Activated naive CD4-positive, alpha-beta T cell treated with anti-CD3 and anti-CD28 coated beads for 36 hours (primary cell): ENCODE measurements around the gene SNAP25. TPM values are rescaled to one million over a fixed set of nuclear protein-coding genes. Genes with fewer than 3 reads are reported as not detected.

Experiments used
- CTCF ChIA-PET: fragments of 350-600 bp; sonication (Branson Sonifier 250); formaldehyde crosslinking; loops from one replicate; lab custom pipeline; 2021; ENCODE audit warnings: antibody characterized with exemption; lab: Charles Lee
- DNase-seq: peaks from one replicate; pipeline ENCODE4 v3.0.0-alpha.2; 2020
- H3K27ac Mint-ChIP-seq: one replicate; pipeline ENCODE4 v1.8.0; 2021; ENCODE audit warnings: mild to moderate bottlenecking, mixed read lengths
- H3K27me3 Mint-ChIP-seq: one replicate; pipeline ENCODE4 v1.8.0; 2021; ENCODE audit warnings: low read depth, mixed read lengths
- H3K36me3 Mint-ChIP-seq: one replicate; pipeline ENCODE4 v1.8.0; 2021; ENCODE audit warnings: low read depth, mixed read lengths
- H3K4me1 Mint-ChIP-seq: one replicate; pipeline ENCODE4 v1.8.0; 2021; ENCODE audit warnings: low read depth, mixed read lengths
- H3K4me3 Mint-ChIP-seq: one replicate; pipeline ENCODE4 v1.8.0; 2021; ENCODE audit warnings: mild to moderate bottlenecking, moderate library complexity, mixed read lengths
- H3K9me3 Mint-ChIP-seq: one replicate; pipeline ENCODE4 v1.8.0; 2021; ENCODE audit warnings: mixed read lengths
- intact Hi-C: fragments of 100-400 bp; cut with micrococcal nuclease; formaldehyde crosslinking; loops from one replicate; pipeline ENCODE4 v1.15.1; 2023
- total RNA-seq, 2 experiments: library from RNA; stranded (reverse); gene quantifications; one replicate each; pipeline ENCODE4 v1.2.3, GENCODE V29; 2021

SNAP25 gene
- not detected for total RNA-seq

GRCh38 chr20:10218536-10219451 lies at the start of gene SNAP25:
Gene SNAP25 (plus strand): TSS chr20:10218830. CDS start chr20:10275492, 56,662 bp downstream.
- Mint-ChIP-seq H3K27ac (no peak within 1 kb of the TSS), H3K36me3 (peaks cover 3% of the 10 kb centered on the region), H3K4me1 (peaks cover 13% of the 10 kb centered on the region), H3K9me3 (peaks cover 3% of the 10 kb centered on the region), H3K27me3 (peaks cover 43% of the 10 kb centered on the region), H3K4me3 (peak within 1 kb of the TSS; percentile 56)
- CTCF ChIA-PET, result no interaction called here
- intact Hi-C loops, result loop anchor here (2.0 to 10.0 kb wide), 4 partner anchors 46 to 244 kb away; partner anchors contain the start of genes MKKS and SLX4IP
- peak; percentile 52 for DNase-seq

GRCh38 chr20:10169752-10170151 lies 48.9 kb upstream of the SNAP25 start:
- Mint-ChIP-seq H3K4me1 (peaks cover 3% of the 10 kb centered on the region), H3K4me3 (no peak overlapping the region), H3K27ac (no peak overlapping the region), H3K36me3 (no peaks in the 10 kb centered on the region), H3K27me3 (peaks cover 32% of the 10 kb centered on the region), H3K9me3 (no peaks in the 10 kb centered on the region)
- CTCF ChIA-PET, result no interaction called here
- no peak for DNase-seq
- intact Hi-C loops, result no loop called here

DNA sequence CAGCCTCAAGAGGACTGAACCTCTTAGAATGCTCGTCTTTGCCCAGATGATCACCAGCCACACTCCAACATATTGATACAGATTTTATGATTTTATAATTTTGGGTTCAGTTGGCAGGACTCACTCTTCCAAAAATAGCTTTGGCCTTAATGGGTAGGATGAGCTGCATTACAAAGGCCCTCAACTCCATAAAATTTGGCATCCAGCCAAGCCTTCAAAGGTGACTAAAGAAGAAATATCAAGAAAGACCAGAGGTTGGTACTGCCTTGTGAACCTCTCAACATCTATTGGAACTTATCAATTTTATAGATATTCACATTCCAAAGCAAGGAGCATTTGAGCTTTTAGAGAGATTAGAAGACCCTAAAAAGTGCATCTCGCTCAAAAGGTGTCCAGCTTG lies 48.4 kb upstream of the SNAP25 start:
- Mint-ChIP-seq H3K4me3 (no peak overlapping the region), H3K27me3 (peaks cover 32% of the 10 kb centered on the region), H3K27ac (no peak overlapping the region), H3K36me3 (no peaks in the 10 kb centered on the region), H3K9me3 (no peaks in the 10 kb centered on the region), H3K4me1 (peaks cover 3% of the 10 kb centered on the region)
- DNase-seq, result no peak
- CTCF ChIA-PET, result no interaction called here
- intact Hi-C loops, result no loop called here

GRCh38 chr20:10171864-10172751 lies 46.5 kb upstream of the SNAP25 start:
- Mint-ChIP-seq H3K4me3 (peak overlapping the region; percentile 30), H3K9me3 (no peaks in the 10 kb centered on the region), H3K4me1 (peaks cover 3% of the 10 kb centered on the region), H3K27me3 (peaks cover 34% of the 10 kb centered on the region), H3K27ac (no peak overlapping the region), H3K36me3 (no peaks in the 10 kb centered on the region)
- DNase-seq, result peak; percentile 43
- intact Hi-C loops, result loop anchor here (2.0 kb wide), 1 partner anchor 47 kb away; the partner anchor contains the start of gene SNAP25
- CTCF ChIA-PET, result interaction anchor here (0.9 kb wide), 1 partner anchor 55 kb away, joined by 4 read pairs; no protein-coding TSS in a partner anchor

- no peak for DNase-seq
- no peak overlapping the region for H3K4me3 Mint-ChIP-seq
- no peak overlapping the region for H3K27ac Mint-ChIP-seq
- intact Hi-C loops, result loop anchor here (2.0 kb wide), 1 partner anchor 46 kb away; the partner anchor contains the start of gene SNAP25
- CTCF ChIA-PET, result interaction anchor here (0.9 kb wide), 1 partner anchor 54 kb away, joined by 4 read pairs; no protein-coding TSS in a partner anchor
- peaks cover 3% of the 10 kb centered on the region for H3K4me1 Mint-ChIP-seq
- H3K36me3 Mint-ChIP-seq, result no peaks in the 10 kb centered on the region
- H3K27me3 Mint-ChIP-seq, result peaks cover 37% of the 10 kb centered on the region
- H3K9me3 Mint-ChIP-seq, result no peaks in the 10 kb centered on the region
These were observed 45.5 kb upstream of the SNAP25 start for GRCh38 chr20:10172998-10173655.

DNA sequence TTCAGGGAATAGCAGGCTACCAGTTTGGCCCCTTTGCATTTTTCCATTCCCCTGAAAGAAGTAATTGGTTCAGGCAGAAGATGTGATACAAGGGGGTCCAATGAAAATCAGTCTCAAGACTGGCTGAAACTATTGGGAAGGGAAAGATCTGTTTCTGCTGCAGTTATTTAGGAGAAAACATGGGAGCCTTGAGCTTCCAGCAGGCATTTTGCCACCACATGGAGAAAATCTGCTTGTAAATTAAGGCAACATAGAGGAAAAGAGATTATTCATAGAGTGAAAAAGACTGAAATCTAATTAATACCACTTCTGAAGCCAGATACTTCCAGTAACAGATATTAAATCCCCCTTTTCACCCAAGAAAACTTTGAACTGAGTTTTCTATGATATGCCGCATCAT lies 44.2 kb upstream of the SNAP25 start:
- peaks cover 3% of the 10 kb centered on the region for H3K4me1 Mint-ChIP-seq
- no peaks in the 10 kb centered on the region for H3K9me3 Mint-ChIP-seq
- H3K4me3 Mint-ChIP-seq, result no peak overlapping the region
- H3K27ac Mint-ChIP-seq, result no peak overlapping the region
- DNase-seq, result no peak
- intact Hi-C loops, result no loop called here
- H3K27me3 Mint-ChIP-seq, result peaks cover 37% of the 10 kb centered on the region
- no peaks in the 10 kb centered on the region for H3K36me3 Mint-ChIP-seq
- CTCF ChIA-PET, result no interaction called here

DNA sequence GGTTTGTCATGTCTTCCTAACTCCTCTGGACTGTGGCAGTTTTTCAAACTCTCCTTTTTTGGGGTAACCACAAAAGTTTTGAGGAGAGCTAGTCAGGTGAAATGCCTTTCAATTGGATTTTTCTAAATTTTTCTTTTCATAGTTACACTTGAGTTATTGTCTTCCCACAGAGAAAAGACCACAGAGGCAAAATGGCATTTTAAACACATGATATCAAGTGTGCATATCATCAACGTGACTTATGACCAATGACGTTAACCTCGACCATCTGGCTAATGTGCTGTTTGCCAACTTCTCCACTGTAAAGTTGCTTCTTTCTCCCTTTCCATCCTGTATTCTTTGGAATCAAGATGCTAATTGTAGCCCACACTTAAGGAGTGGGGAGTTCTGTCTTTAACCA lies 41.3 kb upstream of the SNAP25 start:
- intact Hi-C loops, result no loop called here
- Mint-ChIP-seq H3K27ac (no peak overlapping the region), H3K4me1 (peaks cover 3% of the 10 kb centered on the region), H3K4me3 (no peak overlapping the region), H3K36me3 (no peaks in the 10 kb centered on the region), H3K9me3 (no peaks in the 10 kb centered on the region), H3K27me3 (peaks cover 17% of the 10 kb centered on the region)
- CTCF ChIA-PET, result no interaction called here
- no peak for DNase-seq

GRCh38 chr20:10178091-10178490 lies 40.5 kb upstream of the SNAP25 start:
- Mint-ChIP-seq H3K27ac (no peak overlapping the region), H3K36me3 (no peaks in the 10 kb centered on the region), H3K9me3 (no peaks in the 10 kb centered on the region), H3K27me3 (peaks cover 12% of the 10 kb centered on the region), H3K4me3 (no peak overlapping the region), H3K4me1 (no peaks in the 10 kb centered on the region)
- no peak for DNase-seq
- intact Hi-C loops, result no loop called here
- CTCF ChIA-PET, result no interaction called here

DNA sequence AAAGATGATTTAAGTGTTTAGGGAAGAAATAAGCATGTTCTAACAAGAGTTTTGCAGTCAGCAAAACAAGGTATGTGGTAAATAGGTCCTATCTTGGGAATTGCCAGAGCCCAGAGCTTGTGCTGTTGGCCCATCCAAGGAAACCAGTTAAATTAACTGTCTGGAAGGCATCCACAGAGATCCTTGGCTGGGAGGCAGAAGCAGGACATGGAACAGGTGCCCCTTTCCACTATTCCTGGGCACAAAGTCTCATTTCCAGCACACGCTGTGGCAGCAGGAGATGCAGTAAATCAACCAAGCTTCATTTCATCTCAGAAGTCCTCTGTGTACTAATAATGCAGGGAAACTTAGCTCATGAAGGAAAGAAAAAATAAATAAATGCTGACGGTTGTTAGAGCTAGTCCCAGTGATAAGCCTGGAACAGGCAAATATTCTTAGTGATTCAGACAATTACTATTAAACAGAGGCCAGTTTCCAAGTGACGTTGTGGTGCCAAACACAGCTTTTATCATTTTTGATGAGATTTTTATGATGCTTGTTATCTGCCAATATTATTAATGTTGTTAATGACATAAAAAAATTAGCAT lies 39.8 kb upstream of the SNAP25 start:
- no peak overlapping the region for H3K27ac Mint-ChIP-seq
- CTCF ChIA-PET, result interaction anchor here (0.6 kb wide), 1 partner anchor 59 kb away, joined by 3 read pairs; no protein-coding TSS in a partner anchor
- DNase-seq, result no peak
- no peaks in the 10 kb centered on the region for H3K9me3 Mint-ChIP-seq
- intact Hi-C loops, result no loop called here
- no peak overlapping the region for H3K4me3 Mint-ChIP-seq
- H3K27me3 Mint-ChIP-seq, result peaks cover 10% of the 10 kb centered on the region
- no peaks in the 10 kb centered on the region for H3K36me3 Mint-ChIP-seq
- H3K4me1 Mint-ChIP-seq, result no peaks in the 10 kb centered on the region

GRCh38 chr20:10179574-10180298 lies 38.9 kb upstream of the SNAP25 start:
- Mint-ChIP-seq H3K9me3 (no peaks in the 10 kb centered on the region), H3K27ac (no peak overlapping the region), H3K4me3 (no peak overlapping the region), H3K36me3 (no peaks in the 10 kb centered on the region), H3K4me1 (no peaks in the 10 kb centered on the region), H3K27me3 (peaks cover 5% of the 10 kb centered on the region)
- no peak for DNase-seq
- CTCF ChIA-PET, result interaction anchor here (0.6 kb wide), 1 partner anchor 58 kb away, joined by 3 read pairs; no protein-coding TSS in a partner anchor
- intact Hi-C loops, result no loop called here

- Mint-ChIP-seq H3K4me1 (no peaks in the 10 kb centered on the region), H3K36me3 (no peaks in the 10 kb centered on the region), H3K27me3 (peaks cover 7% of the 10 kb centered on the region), H3K9me3 (peaks cover 2% of the 10 kb centered on the region), H3K27ac (no peak overlapping the region), H3K4me3 (no peak overlapping the region)
- CTCF ChIA-PET, result interaction anchor here (1.1 kb wide), 1 partner anchor 202 kb away, joined by 5 read pairs; no protein-coding TSS in a partner anchor
- DNase-seq, result no peak
- intact Hi-C loops, result no loop called here
These were observed 37.9 kb upstream of the SNAP25 start for GRCh38 chr20:10180651-10181235.
